HG03457 (cell line): ENCODE measurements around the gene ASB4.
"Not testable (repeated sequence)": the region's sequence is repeated elsewhere in the genome, so short reads cannot be mapped to it uniquely, and the experiment has no call there.

Experiments used
- ATAC-seq: cut with Tn5 transposase; IDR thresholded peaks from one replicate; pipeline ENCODE4 v1.9.1; 2021; ENCODE audit warnings: moderate number of reproducible peaks; ENCODE audit not compliant: unreplicated experiment

ASB4 gene

DNA sequence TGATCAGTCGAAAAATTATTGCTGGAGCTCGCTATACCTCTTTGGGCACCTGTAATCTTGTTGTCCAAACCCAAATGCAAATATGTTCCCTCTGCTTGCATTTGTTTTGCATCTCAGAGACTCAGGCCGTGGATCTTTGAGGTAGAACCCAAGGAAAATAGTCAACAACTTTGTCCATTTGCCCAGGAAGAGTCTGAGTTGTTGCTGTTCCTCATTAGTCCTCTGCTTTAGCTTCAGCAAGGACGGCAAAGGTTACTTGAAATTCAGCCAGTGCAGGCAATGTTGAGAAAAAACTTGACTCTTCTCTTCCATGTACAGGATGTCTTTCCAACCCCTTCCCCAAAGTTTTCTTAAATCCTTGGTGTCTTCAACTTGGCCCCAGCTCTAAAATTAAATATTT is 64.8 kb downstream of the ASB4 start:
- no peak for ATAC-seq

DNA sequence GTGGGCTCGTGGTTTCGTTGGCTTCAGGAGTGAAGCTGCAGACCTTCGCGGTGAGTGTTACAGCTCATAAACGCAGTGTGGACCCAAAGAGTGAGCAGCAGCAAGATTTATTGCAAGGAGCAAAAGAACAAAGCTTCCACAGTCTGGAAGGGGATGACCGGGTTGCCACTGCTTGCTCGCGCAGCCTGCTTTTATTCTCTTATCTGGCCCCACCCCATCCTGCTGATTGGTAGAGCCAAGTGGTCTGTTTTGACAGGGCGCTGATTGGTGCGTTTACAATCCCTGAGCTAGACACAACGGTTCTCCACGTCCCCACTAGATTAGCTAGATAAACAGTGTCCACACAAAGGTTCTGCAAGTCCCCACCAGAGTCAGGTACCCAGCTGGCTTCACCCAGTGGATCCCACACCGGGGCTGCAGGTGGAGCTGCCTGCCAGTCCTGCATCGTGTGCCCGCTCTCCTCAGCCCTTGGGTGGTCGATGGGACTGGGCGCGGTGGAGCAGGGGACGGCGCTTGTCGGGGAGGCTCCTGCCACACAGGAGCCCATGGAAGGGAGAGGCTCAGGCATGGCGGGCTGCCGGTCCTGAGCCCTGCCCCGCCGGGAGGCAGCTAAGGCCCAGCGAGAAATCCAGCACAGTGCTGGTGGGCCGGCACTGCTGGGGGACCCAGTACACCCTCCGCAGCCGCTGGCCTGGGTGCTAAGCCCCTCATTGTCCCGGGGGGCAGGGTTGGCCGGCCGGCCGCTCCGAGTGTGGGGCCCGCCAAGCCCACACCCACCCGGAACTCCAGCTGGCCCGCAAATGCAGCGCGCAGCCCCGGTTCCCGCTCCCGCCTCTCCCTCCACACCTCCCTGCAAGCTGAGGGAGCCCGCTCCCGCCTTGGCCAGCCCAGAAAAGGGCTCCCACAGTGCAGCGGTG is 66.5 kb downstream of the ASB4 start:
- not testable (repeated sequence) for ATAC-seq

- no peak for ATAC-seq
Observed at GRCh38 chr7:95553939-95554338, 68.2 kb downstream of the ASB4 start.

- ATAC-seq: no peak
Observed at GRCh38 chr7:95556777-95557176, 71.0 kb downstream of the ASB4 start.

DNA sequence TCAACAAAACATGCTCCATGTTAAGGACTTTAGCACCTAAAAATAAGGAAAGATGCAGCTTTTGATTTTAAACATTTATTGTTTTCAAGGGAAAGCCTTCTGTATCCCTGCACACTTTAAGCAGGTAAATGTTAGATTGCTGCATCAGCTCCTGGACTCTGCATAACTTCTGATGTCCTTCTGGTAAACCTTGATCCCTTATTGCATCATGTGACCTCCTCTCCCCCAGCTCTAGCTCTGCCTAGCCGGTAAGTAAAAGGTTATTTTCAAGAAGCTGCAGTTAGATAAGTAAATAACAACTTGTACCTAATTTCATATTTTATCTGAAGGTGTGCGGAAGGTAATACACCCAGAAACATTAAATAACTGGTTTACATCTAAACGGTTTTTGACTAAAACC is 73.1 kb downstream of the ASB4 start:
- no peak for ATAC-seq

DNA sequence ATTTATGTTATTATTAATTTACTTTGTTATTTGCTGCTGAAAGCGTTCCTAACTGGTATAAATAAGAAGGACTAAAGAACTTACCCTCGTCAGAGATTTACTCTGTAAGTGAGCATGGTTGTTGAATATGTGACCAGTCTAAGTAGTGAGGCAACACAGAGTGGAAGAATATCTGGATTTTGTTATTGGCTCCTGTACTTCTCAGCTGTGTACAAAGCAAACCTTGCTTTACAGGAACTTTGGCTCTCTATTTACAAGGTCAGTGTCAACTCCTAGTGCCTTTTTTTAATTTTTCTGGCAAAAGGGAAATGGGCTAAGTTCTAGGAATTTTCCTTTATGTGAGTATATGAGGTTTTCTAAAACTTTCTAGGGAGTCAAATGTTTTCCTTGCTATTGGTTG is 74.9 kb downstream of the ASB4 start:
- ATAC-seq: no peak

DNA sequence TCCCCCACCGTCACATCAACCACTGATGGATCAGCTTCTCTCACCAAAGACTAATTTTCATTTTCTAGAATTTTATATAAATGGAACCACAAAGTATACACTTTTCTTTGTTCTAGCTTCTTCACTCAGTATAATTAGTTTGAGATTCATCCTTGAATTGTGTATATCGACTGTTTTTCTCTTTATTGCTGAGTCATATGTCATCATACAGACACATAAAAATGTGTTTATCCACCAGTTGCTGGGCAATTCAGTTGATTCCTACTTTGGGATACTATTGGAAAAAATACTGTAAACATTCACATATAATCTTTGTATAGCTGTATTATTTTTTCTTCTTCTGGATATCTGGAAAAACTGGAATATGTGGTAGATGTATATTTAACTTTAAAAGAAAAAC is 84.0 kb downstream of the ASB4 start:
- ATAC-seq: no peak

- ATAC-seq: no peak
Observed at GRCh38 chr7:95577137-95577536, 91.4 kb downstream of the ASB4 start.

- no peak for ATAC-seq
Observed at GRCh38 chr7:95578299-95578855, 92.6 kb downstream of the ASB4 start.

DNA sequence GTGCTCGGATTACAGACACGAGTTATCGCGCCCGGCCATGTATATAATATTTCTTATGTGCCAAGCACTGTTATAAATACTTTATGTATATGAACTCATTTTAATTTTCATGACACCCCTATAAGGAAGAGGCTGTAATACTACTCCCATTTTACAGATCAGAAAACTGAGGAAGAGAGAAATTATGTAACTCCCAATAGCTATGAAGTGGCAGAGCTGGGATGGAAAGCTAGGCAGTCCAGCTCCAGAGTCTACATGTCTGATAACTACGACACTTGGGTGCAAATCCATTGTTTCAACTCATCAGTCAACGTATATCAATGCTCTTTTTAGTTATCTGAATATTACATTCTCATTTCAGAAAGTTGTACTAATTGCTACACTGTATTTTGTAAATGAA is 93.6 kb downstream of the ASB4 start:
- ATAC-seq: no peak

DNA sequence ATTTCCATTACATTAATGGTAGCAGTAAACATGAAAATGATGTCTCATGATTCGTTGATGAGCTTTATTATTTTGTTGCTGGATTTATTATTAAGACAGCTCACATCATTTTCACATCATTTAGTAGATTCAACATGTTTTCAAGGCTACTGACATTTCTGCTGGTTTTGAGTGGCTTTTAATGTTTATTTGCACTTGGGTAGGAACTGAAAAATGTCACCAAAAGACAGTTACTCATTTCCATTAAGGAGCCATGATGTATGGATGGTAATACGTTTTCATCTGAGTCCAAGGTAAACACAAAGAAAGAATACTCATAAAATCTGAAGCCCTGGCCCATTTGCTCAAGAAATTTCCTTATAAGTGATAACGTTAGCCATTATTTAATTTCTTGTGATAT is 95.7 kb downstream of the ASB4 start:
- no peak for ATAC-seq

DNA sequence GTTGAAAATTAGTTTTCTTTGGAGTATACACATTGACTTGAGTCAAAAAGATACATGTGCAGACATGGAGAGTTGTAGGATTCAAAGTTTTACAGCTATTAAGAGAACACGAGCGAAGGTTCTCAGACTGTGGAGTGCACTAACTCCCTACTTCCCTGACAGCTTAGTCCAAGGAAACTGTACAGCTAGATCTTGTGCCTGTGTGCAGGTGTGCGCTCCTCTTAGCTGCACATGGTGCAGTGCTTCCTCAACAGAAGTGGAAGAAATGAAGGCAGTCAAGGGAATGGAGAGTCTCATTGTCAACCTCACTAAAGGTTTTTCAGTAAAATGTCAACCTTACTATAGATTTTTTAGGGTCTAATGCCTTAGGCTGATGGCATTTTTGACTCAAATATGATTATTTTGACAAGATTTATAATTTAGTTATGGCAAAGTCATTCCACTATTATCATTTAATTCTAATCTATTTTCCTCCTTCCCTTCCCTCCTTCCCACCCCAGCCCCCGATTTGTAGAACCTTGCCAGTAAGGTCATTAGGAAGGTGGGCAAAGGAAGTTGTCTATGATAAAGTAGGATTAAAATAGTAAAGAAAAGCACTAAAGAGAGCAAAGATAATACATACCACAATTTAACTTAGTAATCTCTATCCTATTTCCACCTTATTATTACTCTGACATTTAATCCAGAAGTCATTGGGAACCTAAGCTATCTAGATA is 97.0 kb downstream of the ASB4 start:
- no peak for ATAC-seq

GRCh38 chr7:95583834-95584621 is 98.3 kb downstream of the ASB4 start:
- no peak for ATAC-seq

- no peak for ATAC-seq
Observed at GRCh38 chr7:95584769-95585425, 99.2 kb downstream of the ASB4 start.

GRCh38 chr7:95585426-95585789 is 99.7 kb downstream of the ASB4 start:
- ATAC-seq: no peak

GRCh38 chr7:95586951-95587301 is 101.2 kb downstream of the ASB4 start:
- no peak for ATAC-seq

DNA sequence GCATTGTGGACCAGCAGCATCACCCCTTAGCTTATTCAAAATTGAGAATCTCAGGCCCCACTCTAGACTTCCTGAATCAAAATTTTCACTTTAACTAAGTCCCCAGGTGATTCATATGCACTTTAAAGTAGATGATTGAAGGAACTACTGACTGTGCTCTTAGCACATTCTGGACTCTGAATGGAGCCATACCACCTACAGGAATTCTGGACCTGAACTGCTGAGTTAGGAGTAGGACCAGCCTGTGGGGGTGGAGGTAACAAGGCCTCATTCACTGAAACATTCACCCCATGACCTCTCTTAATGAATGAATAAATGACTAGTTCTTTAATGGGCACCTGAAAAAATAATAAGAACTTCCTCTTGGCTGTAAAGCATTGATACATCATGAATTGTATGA is 103.3 kb downstream of the ASB4 start:
- no peak for ATAC-seq

GRCh38 chr7:95589766-95590165 is 104.0 kb downstream of the ASB4 start:
- no peak for ATAC-seq
